NCI-H510A (cell line): ENCODE data around the gene MRPL43.

Experiments used
- DNase-seq: peaks from one replicate; lab custom pipeline; 2025; lab: John Stamatoyannopoulos, UW

MRPL43 gene

GRCh38 chr10:101002456-101002855, 15.2 kb upstream of the MRPL43 start:
- DNase-seq = no peak

- no peak for DNase-seq
Observed at GRCh38 chr10:101001659-101002035, 14.3 kb upstream of the MRPL43 start.

DNA sequence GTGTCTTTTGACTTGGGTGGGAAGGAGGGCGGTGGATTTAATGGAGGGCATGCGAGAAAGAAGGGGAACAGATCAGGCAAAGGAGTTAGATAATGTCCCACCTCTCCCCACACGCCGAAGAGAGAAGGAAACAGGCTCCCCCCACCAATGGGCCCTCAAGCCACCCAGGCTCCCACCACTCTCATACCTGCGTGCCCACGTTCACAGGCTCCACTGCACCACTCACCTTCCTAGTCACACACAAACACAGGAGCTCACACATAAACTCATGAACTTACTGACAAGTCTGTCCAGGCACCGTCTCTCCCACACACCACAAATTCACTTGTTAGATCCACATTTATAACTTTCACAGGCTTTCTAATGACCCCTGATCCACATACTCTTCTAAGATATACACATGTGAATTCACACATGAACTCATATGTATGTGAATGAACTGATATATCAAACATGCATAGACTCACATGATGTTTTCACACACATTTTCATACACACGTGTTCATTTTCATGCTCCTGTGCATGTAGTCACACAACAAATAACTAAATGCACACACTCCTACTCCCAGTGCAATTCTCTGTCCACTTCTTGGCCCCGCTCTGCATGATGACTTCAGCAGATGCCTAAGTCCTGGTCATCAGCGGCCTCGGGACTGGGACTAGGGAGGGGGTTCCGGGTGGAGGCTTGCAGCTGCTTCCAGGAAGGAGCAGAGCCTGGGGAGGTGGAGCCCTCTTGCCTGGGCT, 13.8 kb upstream of the MRPL43 start:
- DNase-seq = peak; percentile 26

DNA sequence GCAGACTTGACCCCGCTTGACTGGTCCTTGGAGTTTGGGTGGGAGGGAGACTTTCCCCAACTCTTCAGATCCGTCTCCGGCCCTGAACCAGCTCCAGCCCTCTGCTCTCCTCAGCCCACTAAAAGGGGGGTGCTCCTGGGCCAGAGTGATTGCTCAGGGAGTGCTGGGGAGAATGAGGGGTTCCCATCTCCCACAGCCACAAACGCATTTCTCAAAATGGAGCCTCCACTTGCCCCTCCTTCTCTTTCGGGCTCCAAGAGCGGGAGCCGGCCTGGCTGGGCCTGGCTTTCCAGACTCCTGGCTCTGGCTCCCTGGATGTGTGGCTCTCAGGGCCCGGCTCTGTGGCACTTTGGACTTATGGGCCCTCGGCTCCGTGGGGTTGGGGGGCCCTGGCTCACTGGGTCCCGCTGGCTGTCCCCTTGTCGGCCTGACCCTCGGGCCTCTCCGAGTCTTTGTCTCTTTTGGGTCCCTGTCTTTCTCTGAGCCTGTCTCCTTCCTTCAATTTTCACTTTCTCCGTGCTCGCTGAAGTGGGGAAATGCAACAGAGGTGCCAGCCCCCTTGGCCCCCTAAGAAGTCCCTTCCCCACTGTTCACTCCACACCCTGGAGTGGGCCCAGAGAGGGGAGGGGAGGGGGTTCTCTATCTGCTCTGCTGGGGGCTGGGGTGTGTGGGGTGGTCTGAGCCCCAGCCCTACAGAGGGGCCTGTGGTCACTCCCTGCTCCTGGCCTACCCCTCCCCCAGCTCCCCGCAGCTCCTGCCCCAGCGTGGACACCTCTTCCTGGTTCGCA, 13.0 kb upstream of the MRPL43 start:
- peak; percentile 25 for DNase-seq

DNA sequence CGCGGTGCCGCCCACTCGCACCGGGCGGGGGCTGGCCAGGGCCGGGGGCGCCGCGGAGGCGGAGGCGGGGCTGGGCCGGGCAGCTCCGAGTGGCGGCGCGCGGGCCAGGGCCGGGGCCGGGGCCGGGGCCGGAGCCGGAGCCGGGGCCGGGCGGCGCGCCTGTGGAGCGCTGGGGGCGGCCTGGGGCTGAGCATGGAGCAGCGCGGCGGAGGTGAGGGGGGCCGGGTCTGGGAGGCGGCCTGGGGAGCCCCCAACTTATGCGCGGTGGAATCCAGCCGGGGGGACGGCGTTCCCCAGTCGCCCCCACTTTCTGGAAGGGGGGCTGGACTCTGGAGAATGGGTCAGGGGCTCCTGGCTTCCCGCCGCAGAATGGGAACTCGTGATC, 12.4 kb upstream of the MRPL43 start, which contains the start of gene LZTS2:
TSS of gene LZTS2 (plus strand) at position 67 of the 385 bp plus-strand sequence. CDS start 2,731 bp downstream, outside the sequence.
- DNase-seq = peak; percentile 25

GRCh38 chr10:100998991-100999741, 11.9 kb upstream of the MRPL43 start:
- peak; percentile 47 for DNase-seq

DNA sequence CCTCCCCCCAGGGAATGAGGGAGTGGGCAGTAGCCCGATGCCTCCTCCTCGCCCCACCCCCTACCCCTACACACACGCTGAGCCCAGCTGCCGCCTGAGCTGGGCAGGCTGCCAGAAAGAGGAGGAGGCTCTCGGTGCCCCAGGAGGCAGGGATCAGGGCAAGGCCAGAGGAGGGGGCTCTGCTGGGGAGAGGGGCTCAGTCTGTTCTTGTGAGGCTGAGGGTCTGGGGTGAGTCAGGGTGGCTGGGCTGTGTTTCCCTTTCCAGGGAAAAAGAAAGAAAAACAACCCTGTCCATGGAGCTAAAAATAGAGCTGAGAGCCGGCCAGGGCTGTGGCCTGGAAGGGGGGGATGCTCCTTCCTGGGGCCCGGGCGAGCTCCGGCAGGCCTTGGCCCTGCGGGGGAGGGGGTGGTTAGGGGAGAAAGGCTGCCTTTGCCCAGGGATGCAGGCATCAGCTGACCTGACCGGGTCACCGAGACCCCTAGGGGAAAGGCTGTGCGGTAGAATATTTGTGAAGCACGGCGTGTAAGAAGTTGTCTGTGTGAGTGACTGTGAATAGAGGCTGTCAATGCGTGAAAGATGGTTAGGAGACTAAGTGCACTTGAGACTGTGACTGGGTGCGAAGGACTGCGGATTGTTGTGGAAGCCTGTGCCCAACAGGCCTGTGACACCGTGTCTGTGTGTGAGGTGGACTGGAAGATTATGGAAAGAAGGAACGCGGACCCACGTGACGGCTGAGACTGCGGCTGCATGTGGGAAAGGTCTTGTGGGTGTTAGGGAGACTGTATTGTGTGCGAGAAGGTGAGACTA, 11.1 kb upstream of the MRPL43 start:
- peak; percentile 91 for DNase-seq

DNA sequence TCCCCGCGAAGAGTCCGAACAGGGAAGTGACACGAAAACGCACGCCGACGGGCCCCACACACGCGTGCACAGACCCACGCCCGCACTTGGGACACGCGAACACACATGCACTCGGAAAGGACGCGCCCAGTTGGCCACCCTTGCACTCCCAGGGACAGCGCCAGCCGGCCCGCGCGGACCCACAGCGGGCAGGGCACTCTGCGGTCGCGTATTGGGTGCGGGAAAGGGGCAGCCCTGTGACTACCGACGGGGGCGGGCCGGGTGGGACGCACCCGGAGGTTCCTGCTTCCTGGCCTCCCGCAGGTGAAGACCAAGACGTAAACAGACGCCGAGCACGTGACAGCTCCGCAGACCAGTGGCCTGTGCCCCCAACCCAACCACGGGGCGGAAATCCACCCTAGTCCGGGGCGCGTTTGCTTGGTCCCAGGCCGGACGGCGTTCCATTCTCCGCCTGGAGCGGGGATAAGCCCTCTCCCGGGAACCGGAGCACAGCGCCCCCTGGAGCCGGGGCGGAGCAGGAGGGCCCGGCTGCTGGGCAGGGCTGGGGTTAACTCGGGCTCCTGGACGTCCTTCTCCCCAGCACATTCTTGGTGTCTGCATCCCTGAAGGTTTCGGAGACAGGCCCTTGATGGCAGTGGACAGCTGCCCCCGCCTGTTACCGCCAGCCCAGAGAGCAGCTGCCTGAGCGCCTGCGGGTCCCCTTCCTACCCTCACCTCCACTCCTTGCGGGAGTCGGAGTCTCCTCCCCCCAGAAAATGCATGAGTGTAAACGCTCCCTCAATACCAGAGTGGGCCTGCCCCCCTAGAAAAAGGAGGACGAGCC, 10.3 kb upstream of the MRPL43 start:
- peak; percentile 68 for DNase-seq

DNA sequence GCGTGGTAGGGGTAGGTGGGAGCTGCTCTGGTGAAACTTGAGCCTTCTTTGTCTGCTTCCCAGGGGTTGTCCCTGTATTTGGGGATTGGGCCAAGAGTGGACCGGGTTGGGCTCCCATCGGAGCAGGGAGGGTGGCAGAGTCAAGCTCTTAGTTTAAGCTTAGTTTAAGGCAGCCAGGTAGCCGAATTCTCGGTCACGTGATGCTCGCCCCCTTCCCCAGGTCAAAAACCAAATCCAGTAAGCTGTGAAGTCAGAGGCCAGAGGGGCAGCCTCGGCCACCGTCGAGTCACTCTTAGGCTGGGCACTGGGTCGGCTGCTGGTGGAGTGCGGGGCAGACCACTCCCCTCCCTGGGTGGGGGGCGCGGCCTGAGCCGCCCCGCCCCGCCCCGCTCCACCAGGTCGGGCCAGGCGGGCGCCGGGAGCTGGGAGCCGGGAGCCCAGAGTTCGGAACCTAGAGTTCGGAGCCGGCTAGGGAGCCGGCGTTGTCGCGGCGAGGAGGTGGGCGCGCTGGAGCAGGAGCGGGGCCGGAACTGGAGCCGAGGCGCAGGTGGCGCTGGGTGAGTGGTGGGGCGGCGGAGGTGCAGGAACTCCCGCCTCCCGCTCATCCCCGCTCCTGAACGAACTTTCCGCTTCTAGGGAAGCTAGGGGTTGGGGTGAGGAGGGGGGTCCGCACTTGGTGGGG, 9.5 kb upstream of the MRPL43 start:
- peak; percentile 29 for DNase-seq

DNA sequence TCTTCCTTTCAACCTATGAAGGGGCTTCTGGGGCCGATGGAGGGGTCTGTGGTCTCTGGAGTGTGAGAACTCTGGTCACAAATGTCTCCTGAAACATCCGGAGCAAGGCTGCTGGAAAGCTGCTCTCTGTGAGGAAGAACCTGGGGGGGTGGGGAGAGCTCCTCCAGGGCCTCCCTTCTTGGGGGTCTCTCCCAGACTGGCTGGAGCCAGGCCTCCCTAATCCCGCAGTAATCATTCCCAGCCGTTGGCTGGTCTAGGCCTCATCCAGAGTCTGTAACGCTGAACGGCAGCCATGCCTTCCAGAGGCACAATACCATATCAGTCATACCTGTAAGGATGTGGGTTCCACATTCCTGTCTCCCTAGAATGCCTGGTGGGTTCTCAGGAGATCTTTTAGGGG, 7.9 kb upstream of the MRPL43 start:
- DNase-seq = no peak

DNA sequence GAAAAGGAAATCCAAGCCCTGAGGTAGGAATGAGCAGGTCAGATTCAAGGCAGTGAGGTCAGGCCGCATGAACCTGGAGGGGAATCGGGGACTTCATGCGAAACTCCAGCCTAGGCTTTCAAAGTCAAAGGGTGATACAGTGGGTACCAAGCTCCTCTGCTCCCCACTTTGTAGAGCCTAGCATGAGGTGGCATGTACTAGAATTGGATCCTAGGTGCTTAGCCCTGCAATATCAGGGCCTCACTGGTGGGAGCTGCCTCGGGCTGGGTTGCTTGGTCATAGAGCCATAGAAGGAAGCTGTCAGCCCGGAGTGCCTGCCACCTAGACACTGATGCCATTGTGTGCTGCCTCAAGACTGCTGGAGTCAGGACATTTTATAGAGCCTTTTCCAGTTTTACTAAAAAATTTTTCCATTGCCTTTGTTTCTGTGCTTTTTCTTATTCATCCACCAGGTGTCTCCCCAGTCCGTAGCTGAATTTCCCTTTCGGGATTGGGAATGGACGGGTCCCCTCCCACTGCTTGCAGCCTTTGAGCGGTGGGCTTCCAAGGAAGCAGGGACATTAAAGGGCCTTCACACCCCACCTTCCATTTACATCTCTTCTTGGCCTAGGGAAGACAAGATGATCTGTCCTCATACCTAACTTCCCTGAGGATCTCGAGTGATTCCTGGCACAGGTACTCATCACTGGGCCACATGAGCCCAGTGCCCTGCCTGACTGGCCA, 6.8 kb upstream of the MRPL43 start:
- DNase-seq = no peak

- no peak for DNase-seq
Observed at GRCh38 chr10:100989088-100989487, 1.8 kb upstream of the MRPL43 start.

GRCh38 chr10:100988166-100988565, 869 bp upstream of the MRPL43 start:
- no peak for DNase-seq

DNA sequence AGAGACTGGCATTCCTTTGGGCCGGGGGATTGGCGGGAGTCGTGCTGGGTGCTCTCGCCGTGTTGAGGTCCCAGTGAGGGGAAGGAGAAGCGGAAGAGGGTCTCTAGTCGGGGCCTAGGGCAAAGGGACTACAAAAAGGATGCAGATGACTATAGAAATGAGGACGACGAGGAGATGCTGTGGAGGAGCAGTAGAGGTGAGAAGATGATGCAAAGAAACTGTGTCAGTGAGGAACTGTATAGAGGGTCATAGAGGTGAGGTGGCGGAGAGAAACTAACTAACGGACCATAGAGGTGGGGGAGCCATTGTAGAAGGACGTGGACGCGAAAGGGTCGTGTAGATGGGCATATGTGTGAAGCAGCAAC, 370 bp upstream of the MRPL43 start:
- DNase-seq = no peak

GRCh38 chr10:100986623-100986951, 710 bp downstream of the MRPL43 start:
- no peak for DNase-seq

DNA sequence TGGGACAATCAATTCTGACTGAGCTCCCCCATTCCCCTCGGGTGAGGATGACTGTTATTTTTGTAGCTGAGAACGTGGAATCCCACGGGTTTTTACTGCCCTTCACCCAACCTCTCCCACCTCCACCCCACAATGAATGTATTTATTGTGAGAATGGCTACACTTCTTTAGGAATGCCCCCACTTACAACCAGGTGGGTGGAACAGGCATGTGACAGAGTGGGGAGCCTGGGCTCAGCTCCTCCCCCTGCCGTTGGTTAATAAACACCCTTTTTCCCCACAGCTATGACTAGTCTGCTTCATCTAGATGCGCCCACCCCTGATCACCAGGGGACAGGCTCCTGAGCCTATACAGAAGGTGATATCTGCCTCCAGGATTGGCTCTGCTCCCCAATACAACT, 2.0 kb downstream of the MRPL43 start:
- no peak for DNase-seq

DNA sequence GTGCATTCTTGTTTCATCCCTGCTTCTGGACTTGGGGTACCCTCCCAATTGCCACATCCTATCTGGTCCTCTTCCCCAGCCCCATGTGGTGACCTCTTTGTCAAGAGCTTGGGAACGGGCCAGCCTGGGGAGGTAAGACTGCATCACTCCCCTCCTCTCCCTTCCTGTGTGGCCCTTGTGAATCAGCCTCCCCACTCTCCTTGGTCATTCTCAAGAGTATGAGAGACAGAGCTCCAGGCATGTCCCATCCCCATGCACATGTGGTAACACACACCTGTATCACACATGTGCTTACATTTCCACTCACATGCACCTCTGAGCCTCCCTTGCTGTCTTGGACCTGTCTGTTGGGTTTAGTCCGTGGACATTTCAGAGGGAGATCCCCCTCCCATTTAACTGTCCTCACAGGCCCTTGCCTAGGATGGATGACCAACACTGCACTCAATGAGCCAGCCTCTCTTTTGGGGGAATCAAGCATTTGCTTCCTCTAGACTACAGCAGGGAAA, 2.6 kb downstream of the MRPL43 start:
- DNase-seq = no peak

- DNase-seq = no peak
Observed at GRCh38 chr10:100983868-100984671, 3.2 kb downstream of the MRPL43 start.
